Keratinocyte (primary cell): ENCODE measurements around the gene CBX3. TPM values are rescaled to one million over a fixed set of nuclear protein-coding genes. Genes with fewer than 3 reads are reported as not detected.
"Not testable (repeated sequence)": the region's sequence is repeated elsewhere in the genome, so short reads cannot be mapped to it uniquely, and the experiment has no call there.

Experiments
- DNase-seq: peaks from one replicate; pipeline ENCODE4 v3.0.0-alpha.2; 2011; ENCODE audit warnings: low read depth, missing footprints, low spot score
- FAIRE-seq: peaks from 2 replicates; lab custom pipeline; 2011; peaks lifted over from hg19 to GRCh38; lab: Jason Lieb, UNC
- H2AFZ ChIP-seq: 2 replicates; pipeline ENCODE4 v1.6.0; 2012; ENCODE audit warnings: low read length, control low read depth, inconsistent platforms; ENCODE audit not compliant: control insufficient read depth
- H3K27ac ChIP-seq: 2 replicates; pipeline ENCODE4 v1.5.1; 2011; ENCODE audit warnings: low read length; ENCODE audit not compliant: control insufficient read depth, insufficient read depth
- H3K27me3 ChIP-seq: 3 replicates; pipeline ENCODE4 v1.6.0; 2011; ENCODE audit warnings: low read length; ENCODE audit not compliant: control insufficient read depth, insufficient read depth; ENCODE audit errors: extremely low read depth
- H3K36me3 ChIP-seq, 2 experiments: 2 replicates in 1 of 2; 3 replicates in 1 of 2; pipeline ENCODE4 v1.5.1; 2011; ENCODE audit warnings: low read length in 2 of 2, mild to moderate bottlenecking in 1 of 2; ENCODE audit not compliant: control insufficient read depth in 2 of 2, insufficient read depth in 2 of 2; ENCODE audit errors: extremely low read depth in 1 of 2
- H3K4me1 ChIP-seq: 3 replicates; pipeline ENCODE4 v1.5.1; 2011; ENCODE audit warnings: low read length; ENCODE audit not compliant: control insufficient read depth, insufficient read depth; ENCODE audit errors: extremely low read depth
- H3K4me2 ChIP-seq: 3 replicates; pipeline ENCODE4 v1.6.0; 2011; ENCODE audit warnings: low read depth, low read length; ENCODE audit not compliant: control insufficient read depth, insufficient read depth; ENCODE audit errors: extremely low read depth
- H3K4me3 ChIP-seq, 3 experiments: fragments of 200-600 bp in 1 of 3; sonication (generic) in 1 of 3; 2 replicates in 2 of 3; 3 replicates in 1 of 3; pipeline ENCODE4 v1.5.1; 2011 to 2016; ENCODE audit warnings: low read length in 3 of 3, mild to moderate bottlenecking in 3 of 3, control low read depth in 2 of 3, inconsistent platforms in 1 of 3, low read depth in 1 of 3, mixed read lengths in 1 of 3, mixed run types in 1 of 3, moderate library complexity in 1 of 3; ENCODE audit not compliant: control insufficient read depth in 2 of 3, insufficient read depth in 2 of 3; ENCODE audit errors: extremely low read depth in 1 of 3
- H3K79me2 ChIP-seq: 2 replicates; pipeline ENCODE4 v1.6.0; 2012; ENCODE audit warnings: low read length; ENCODE audit not compliant: control insufficient read depth, insufficient read depth
- H3K9ac ChIP-seq: 3 replicates; pipeline ENCODE4 v1.6.0; 2011; ENCODE audit warnings: low read length; ENCODE audit not compliant: control insufficient read depth, insufficient read depth; ENCODE audit errors: extremely low read depth
- H3K9me1 ChIP-seq: 3 replicates; pipeline ENCODE4 v1.6.0; 2011; ENCODE audit warnings: low read length; ENCODE audit not compliant: control insufficient read depth, insufficient read depth; ENCODE audit errors: extremely low read depth
- H3K9me3 ChIP-seq: 2 replicates; pipeline ENCODE4 v1.5.1; 2012; ENCODE audit warnings: low read depth, low read length; ENCODE audit not compliant: control insufficient read depth
- H4K20me1 ChIP-seq: 3 replicates; pipeline ENCODE4 v1.6.0; 2011; ENCODE audit warnings: low read length; ENCODE audit not compliant: control insufficient read depth, insufficient read depth; ENCODE audit errors: extremely low read depth
- CTCF ChIP-seq, 3 experiments: IDR thresholded peaks in 1 of 3; conservative IDR thresholded peaks in 1 of 3; optimal IDR thresholded peaks in 1 of 3; 2 replicates in 2 of 3; 3 replicates in 1 of 3; pipeline versions ENCODE3 to v1.5.1; 2011; ENCODE audit warnings: low read length in 3 of 3, mild to moderate bottlenecking in 3 of 3, moderate library complexity in 2 of 3, control low read depth in 1 of 3, inconsistent platforms in 1 of 3; ENCODE audit not compliant: insufficient read depth in 2 of 3; ENCODE audit errors: extremely low read depth in 1 of 3
- EZH2 ChIP-seq: IDR thresholded peaks from one replicate; pipeline ENCODE4 v1.6.1; 2012; ENCODE audit warnings: inconsistent platforms, mild to moderate bottlenecking, low read length, moderate library complexity
- dilution Hi-C: fragments of 300-500 bp; cut with MboI; formaldehyde crosslinking; loops from one replicate; pipeline ENCODE4 v1.7.0; 2020; ENCODE audit warnings: low sequenced_read_pairs; ENCODE audit not compliant: extremely low pct_ligation_motif_present
- polyA plus RNA-seq, 5 experiments: library from polyadenylated mRNA; depleted of rRNA in 3 of 5; stranded (reverse) in 3 of 5; stranded (forward) in 1 of 5; unstranded in 1 of 5; fragments of >200 nt; gene quantifications; 1 replicate in 1 of 5; 2 replicates in 3 of 5; 3 replicates in 1 of 5; pipeline versions ENCODE4 v1.2.1 to v1.2.3, GENCODE V29; 2011 to 2012; ENCODE audit warnings: missing spikeins in 2 of 5, low read depth in 1 of 5, low replicate concordance in 1 of 5

CBX3 gene
- polyA plus RNA-seq, 1 donor (not counting 4 experiments of a cell fraction or from before 2014, with no cell fraction given): 161 TPM

DNA sequence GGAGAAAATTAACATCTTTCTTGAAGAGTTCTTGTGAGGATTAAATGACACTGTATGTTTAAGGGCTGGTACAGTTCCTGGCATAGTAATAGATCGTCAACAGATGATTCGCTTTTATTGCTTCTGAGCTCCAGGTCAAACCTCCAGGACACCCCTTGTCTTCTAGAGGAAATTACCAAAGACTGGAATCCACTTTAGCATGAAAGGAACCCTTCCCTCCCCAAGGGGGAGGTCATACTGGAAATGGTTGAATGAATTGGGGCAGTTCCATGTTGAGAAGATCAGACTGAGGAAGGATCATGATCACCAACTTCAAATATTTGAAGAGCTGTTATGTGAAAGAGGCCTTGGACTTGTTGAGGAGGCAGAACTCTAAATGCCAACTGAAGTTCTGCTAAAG is 40.6 kb upstream of the CBX3 start:
- no peaks in the 10 kb centered on the region for H3K27me3 ChIP-seq
- H3K9me3 ChIP-seq: no peaks in the 10 kb centered on the region
- dilution Hi-C loops: no loop called here
- TF ChIP-seq EZH2 (no peak), CTCF (optimal IDR thresholded peaks at IDR 0.05 in 1 of 3, IDR thresholded peaks at IDR 0.05 in 1 of 3, conservative IDR thresholded peaks at IDR 0.05 in 1 of 3; ENCODE audit: extremely low read depth in 1 of 3, insufficient read depth in 2 of 3, low read length in 3 of 3) (no peak)
- no peaks in the 10 kb centered on the region for H3K9me1 ChIP-seq
- H3K36me3 ChIP-seq: no peaks in the 10 kb centered on the region
- H3K4me1 ChIP-seq: peaks cover 19% of the 10 kb centered on the region
- DNase-seq: no peak
- no peak overlapping the region for H3K27ac ChIP-seq
- H3K79me2 ChIP-seq: peaks cover 22% of the 10 kb centered on the region
- H3K9ac ChIP-seq: no peak overlapping the region
- H3K4me2 ChIP-seq: no peak overlapping the region
- FAIRE-seq: no peak
- no peak overlapping the region for H2AFZ ChIP-seq
- no peak overlapping the region for H3K4me3 ChIP-seq
- no peaks in the 10 kb centered on the region for H4K20me1 ChIP-seq

DNA sequence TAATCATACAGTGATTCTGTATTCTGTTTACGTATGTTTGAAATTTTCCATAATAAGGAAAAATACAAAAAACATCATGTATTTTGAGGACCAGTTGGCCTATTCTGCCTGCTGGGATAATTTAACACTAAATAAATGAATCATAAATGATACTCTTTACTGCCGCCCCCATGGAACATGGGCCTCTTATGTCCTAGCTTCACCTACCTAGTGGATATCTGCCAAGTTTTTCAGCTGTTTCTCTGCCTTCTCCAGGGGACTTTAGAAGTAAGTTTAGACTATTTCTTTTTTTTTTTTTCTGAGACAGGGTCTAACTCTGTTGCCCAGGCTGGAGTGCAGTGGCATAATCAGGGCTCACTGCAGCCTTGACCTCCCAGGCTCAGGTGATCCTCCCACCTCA is 39.1 kb upstream of the CBX3 start:
- FAIRE-seq (no peak), DNase-seq (no peak)
- Histone ChIP-seq H3K36me3 (no peaks in the 10 kb centered on the region), H3K9me3 (no peaks in the 10 kb centered on the region), H2AFZ (no peak overlapping the region), H4K20me1 (no peaks in the 10 kb centered on the region), H3K4me1 (peaks cover 6% of the 10 kb centered on the region), H3K9ac (no peak overlapping the region), H3K4me3 (no peak overlapping the region), H3K4me2 (no peak overlapping the region), H3K9me1 (no peaks in the 10 kb centered on the region), H3K27me3 (no peaks in the 10 kb centered on the region), H3K79me2 (peaks cover 24% of the 10 kb centered on the region), H3K27ac (no peak overlapping the region)
- dilution Hi-C loops: no loop called here
- TF ChIP-seq CTCF (optimal IDR thresholded peaks at IDR 0.05 in 1 of 3, IDR thresholded peaks at IDR 0.05 in 1 of 3, conservative IDR thresholded peaks at IDR 0.05 in 1 of 3; ENCODE audit: extremely low read depth in 1 of 3, insufficient read depth in 2 of 3, low read length in 3 of 3) (no peak), EZH2 (no peak)

DNA sequence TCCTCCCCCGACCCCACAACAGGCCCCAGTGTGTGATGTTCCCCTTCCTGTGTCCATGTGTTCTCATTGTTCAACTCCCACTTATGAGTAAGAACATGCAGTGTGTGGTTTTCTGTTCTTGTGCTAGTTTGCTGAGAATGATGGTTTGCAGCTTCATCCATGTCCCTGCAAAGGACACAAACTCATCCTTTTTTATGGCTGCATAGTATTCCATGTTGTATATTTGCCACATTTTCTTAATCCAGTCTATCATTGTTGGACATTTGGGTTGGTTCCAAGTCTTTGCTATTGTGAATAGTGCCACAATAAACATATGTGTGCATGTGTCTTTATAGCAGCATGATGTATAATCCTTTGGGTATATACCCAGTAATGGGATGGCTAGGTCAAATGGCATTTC is 37.7 kb upstream of the CBX3 start:
- H3K36me3 ChIP-seq, FAIRE-seq, H3K4me2 ChIP-seq, H3K9me3 ChIP-seq, H3K9me1 ChIP-seq, H3K27me3 ChIP-seq, H3K4me3 ChIP-seq, H3K4me1 ChIP-seq, DNase-seq, H3K27ac ChIP-seq, H3K9ac ChIP-seq, H2AFZ ChIP-seq, dilution Hi-C loops, H4K20me1 ChIP-seq: not testable (repeated sequence)
- H3K79me2 ChIP-seq: peaks cover 11% of the 10 kb centered on the region
